COR-L47 (cell line): Measurements from ENCODE around the gene APOBEC3H.

ENCODE experiments used
- DNase-seq: peaks from one replicate; lab custom pipeline; 2025; lab: John Stamatoyannopoulos, UW

Gene APOBEC3H

DNA sequence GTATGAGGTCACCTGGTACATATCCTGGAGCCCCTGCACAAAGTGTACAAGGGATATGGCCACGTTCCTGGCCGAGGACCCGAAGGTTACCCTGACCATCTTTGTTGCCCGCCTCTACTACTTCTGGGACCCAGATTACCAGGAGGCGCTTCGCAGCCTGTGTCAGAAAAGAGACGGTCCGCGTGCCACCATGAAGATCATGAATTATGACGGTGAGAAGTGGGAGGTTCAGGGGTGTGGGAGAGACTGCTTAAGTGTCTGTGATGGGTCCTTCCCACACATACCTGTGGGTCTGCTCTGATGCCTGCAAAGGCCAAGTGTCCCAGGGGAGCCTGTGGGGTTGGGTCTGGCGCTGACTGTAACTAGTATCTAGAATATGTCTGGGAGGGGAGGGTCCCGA lies 16.0 kb upstream of the APOBEC3H start:
- DNase-seq: no peak

DNA sequence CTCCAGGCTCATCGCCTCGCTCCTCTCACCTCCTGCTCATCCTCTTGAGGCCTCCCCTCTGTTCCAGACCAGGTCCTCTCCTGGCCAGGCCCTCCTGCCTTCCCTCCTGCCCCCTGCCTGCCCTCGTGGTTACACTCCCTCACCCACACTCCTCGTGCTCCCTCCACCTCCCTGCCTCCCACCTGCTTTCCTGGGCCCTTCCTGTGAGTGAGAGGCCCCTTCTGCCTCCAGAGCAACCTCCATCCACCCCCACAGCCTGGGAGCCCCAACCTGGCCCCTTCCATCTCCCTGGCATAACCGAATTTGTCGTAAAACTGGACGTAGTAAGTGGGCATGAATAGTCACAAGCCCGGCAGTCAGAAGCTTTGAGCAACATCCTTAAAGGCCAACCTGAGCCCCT lies 15.4 kb upstream of the APOBEC3H start:
- DNase-seq: no peak

DNA sequence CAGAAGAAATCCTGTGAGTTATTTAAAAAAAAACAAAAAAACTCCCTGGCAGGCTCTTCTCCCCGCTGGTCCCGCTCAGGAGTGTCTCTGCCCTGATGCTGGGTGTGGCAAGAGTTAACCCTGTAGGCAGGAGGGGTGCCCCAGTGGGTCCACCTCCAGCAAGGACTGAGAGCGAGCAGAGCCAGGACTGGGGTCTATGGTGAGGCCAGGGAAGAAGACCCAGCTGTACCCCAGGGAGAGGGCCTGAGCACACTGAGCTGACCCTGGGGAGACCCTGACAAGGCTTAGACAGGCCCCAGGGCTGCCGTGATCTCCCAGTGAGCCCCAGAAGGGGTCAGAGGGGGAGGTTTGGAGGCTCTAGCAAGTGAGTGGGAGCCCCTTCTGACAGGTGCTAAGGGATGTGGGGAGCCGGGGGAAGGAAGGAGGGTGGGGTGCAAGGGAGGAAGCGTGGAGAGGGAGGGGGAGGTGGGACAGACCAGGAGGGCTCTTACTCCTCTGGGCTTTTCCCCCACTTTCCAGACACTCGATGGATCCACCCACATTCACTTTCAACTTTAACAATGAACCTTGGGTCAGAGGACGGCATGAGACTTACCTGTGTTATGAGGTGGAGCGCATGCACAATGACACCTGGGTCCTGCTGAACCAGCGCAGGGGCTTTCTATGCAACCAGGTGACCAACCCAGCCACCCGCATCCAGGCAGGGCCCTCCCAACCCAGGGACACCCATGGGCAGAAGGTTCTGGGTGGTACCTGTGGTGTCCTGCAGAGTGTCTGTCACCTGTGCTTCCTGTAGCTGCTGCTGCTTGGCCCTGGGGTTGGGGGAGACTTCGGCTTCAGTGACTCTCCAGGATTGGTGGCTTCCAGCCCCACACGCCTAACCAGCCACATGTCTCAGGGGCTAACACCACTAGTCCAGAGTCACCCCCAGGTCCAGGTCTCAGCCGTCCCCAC lies 13.6 kb upstream of the APOBEC3H start:
- DNase-seq: no peak

DNA sequence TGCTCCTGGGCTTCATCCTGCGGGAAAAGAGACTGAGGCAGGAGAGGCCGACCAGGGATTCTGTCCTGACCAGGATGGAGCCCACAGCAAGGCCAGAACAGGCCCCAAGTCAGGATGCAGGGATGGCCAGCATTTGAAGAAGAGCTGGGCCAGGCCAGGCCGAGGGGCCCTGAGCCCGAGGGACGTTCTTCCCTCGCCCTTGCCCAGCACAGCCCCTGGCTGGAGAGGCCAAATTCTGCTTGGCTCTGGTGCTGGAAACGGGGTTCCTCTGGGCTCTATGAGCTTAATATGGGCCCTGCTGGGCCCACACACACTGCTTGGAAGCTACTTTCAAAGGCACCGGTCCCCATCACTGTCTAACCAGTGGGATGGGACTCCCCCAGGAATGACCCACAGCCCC lies 12.4 kb upstream of the APOBEC3H start:
- no peak for DNase-seq

DNA sequence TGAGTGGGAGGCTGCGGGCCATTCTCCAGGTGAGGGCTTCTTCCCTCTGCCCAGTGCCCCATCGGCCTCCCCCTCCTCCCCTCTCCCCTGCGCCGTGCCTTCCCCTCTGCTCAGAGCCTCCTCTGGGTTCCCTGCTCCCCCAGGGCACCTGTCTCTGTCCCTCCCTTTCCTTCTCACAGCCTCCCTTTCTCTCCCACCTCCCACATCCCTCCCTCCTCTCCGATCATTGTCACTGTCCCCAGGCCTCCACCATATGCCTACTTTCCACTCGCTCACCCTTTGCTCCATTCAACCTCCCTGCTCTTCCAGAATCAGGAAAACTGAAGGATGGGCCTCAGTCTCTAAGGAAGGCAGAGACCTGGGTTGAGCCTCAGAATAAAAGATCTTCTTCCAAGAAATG lies 9.9 kb upstream of the APOBEC3H start:
- DNase-seq: no peak

DNA sequence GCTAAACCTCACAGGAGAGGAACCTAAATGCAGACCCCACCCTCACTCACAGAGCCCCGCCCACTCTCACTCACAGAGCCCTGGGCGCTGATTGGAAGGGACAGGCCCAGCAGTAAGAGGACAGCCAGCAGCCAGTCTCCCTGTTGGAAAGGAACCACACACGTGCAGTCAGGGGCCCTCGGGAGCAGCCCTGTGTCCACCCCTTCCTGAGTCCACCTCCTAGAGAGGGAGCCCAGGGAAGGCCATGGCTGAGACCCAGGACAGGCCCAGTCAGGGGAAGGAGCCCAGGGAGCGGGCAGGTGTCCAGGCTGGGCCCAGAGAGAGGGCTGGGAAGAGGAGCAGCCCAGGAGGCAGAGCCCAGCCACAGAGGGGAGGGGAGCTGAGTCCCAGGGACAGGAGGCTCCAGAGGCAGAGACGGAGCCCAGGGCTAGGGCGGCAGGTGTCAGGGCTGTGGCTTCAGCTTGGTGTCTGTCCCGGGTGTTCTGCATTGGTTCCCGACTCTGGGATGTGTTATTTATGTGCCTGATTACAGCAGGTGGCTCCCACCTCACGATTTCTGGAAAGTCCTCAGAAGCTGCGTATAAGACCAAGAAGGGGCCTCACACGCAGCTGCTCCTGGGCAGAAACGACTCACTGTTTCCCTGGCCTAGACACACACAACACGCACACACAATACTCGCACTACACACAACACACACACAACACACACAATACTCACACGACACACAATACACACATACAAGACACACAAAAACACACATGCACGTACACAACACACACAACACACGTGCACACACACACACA lies 9.0 kb upstream of the APOBEC3H start:
- DNase-seq: no peak

DNA sequence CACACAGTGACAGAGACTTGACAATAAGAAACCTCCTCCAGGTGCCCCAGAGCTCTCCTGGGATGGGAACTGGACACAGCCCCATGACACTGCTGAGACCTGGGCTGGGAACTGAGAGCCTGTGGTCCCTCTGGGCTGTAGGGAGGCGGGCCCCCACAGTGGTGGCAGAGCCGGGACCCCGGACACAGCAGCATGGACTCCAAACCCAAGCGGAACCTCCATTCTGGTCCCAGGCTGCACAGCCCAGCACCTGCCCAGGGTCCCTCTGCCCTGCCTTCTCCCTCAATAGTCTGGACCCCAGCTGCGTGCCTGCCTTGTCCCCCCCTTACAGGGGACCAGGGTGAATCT lies 8.4 kb upstream of the APOBEC3H start:
- no peak for DNase-seq

DNA sequence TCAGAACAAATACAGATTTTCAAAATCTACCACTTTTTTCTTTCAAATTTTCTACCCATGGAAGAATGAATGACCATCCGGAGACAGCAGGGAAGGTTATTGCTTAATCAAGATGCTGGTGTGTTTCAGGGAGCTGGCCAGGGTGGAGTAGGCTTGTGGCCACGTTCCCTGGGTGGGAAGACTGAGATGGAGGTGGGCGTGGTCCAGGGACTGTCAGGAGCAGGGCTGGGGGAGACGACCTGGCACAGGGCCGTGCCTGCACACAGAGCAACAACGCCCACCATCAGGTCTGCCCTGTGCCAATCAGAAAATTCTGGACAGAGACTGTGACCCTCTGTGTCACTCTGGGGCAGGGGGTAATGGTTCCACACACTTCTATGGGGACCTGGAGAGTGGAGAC lies 7.1 kb upstream of the APOBEC3H start:
- DNase-seq: no peak

DNA sequence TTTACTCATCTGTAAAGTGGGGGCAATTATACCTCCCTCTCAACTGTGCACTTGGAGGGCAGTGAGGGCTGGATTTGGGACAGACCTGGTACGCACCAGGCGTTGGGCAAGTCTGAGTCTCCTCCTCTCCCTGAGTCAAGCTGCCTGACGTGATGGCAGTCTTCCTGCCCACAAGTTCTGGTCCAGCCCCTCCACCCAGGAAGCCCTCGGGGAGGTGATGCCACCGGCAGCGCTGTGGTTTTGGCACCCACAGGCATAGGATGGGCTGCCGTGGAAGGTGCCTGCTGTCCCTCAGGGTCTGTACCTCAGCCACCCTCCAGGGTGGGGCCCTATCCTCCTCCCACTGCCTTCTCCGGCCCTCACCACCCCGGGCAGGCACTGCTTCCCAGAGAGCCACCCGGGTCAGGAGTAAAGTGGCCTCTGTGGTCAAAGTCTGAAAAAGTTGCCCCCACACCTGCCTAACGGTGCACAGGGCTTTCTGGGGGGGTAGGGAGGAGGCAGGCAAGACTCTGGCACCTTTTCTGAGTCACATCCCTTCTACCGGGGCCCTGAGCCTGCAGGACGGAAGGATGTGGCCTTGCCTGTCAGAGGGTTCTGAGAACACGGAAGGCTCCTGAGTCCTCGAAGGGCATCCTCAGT lies 6.5 kb upstream of the APOBEC3H start:
- no peak for DNase-seq

DNA sequence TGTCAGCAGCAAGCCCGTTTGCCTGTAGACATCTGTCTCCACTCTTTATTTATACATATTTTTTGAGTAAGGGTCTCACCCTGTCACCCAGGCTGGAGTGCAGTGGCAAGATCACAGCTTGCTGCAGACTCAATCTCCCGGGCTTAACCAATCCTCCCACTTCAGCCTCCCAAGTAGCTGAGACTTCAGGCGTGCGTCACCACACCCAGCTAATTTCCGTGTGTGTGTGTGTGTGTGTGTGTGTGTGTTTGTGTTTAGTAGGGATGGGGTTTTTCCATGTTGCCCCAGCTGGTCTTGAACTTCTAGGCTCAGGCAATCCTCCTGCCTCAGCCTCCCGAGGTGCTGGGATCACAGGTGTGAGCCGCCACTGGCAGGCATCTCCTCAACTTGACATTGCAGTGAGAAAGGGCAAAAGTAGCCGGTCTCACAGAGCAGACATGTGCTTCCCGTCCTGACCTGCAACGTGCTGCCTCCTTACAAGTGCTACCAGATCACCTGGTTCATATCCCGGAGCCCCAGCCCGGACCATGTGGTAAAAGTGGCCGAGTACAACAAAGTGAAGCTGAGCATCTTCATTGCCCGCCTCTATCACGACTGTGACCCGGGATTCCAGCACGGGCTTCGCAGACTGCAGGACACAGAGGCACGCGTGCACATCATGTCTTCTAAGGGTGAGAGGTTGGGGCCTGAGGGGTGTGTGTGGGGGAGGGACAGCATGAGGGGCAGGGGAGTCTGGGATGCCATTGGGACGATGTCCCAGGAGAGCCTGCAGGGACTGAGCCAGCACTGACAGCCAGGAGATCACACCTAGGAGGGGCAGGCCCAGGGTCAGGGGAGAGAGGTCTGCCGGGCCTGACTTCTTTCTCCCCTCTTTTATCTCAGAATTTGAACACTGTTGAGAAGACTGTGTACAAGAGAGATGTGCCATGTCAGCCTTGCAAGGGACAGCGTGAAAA lies 5.6 kb upstream of the APOBEC3H start:
- no peak for DNase-seq

DNA sequence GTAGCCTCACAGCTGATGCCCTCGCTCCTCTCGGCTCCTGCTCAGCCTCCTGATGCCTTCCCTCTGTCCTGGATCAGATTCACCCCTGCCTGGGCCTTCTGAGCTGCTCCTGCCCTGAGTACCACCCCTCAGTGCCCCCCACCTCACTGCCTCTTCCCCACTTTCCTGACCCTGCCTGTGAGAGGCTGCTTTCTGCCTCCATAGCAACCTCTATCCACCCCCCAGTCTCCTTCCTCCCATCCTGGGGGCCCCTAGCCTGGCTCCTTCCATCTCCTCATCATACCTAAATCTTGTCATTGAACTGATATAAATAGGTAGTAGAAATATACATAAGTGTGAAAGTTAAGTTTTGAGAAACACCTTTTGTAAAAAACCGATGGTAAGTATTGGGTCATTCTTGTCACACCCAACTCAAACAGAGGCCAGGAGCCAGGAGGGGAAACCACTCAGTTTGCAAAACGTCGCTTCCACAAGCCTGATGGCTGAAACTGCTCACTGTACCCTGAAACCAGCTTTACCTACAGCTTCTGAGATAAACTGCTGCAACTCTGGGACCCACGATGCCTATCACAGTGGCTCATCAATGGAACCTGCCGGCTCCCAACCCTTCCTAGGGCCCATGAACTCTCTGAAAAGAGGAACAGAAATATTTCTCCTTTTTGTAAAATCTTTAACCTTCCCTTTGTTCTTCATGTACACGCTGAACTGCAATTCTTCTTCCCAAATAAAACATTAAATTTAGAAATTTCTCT lies 4.8 kb upstream of the APOBEC3H start:
- DNase-seq: no peak

DNA sequence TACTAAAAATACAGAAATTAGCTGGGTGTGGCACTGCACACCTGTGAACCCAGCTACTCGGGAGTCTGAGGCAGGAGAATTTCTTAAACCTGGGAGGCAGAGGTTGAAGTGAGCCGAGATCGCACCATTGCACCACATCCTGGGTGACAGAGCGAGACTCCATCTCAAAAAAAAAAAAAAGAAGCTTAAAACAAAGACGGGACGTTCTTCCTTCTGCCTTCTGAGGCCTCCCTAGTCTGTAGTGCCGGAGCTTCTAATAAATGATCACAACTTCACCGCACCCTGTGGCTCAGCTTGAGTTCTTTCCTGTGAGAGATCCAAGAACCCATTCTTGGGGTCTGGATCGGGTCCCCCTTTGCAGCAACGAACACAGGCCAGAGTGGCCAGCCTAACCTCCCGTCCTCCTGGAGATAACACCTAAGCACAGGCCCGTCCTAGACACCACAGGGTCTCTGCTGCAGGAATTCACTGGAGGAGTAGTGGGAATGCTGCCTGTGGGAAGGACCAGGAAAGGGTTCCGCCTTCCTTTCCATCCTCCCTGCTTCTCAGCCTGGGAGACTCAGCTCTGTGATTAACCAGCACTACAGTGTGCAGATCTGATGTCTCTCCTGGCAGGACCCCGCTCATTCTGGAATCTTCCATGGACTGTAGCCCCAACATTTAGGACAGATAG lies 2.2 kb upstream of the APOBEC3H start:
- no peak for DNase-seq

DNA sequence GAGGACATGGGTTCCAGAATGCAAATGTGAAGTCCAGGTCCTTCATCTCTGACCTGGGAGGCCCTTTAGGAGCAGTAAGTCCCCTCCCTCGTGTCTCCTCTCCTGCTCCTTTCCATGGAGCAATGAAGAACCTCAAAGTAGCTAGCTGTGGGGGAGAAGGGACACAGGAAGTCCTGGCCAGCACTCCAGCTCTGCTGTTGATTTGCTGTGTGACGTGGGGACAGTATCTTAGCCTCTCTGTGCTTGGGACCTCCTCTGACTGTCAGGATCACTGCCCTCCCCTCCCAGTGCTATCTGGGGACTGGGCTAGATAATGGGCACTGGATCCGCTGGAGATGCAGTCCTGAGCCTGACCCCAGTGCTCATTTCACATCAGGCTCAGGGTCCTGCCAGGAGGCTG lies 1.1 kb upstream of the APOBEC3H start:
- no peak for DNase-seq

DNA sequence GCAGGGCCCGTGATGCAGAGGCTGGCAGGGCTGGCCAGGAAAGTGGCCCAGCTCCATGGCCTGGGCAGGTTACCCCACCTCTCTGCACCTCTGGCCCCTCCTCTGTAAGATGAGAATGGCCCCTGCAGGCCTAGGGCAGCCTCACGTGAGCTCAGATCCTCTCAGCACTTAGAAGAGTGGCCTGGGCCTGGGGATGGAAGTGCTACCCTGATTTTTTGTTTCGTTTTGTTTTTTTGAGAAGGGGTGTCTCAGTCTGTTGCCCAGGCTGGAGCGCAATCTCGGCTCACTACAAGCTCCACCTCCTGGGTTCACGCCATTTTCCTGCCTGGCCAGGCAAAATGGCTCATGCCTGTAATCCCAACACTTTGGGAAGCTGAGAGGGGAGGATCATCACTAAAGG lies 982 bp downstream of the APOBEC3H start:
- no peak for DNase-seq

DNA sequence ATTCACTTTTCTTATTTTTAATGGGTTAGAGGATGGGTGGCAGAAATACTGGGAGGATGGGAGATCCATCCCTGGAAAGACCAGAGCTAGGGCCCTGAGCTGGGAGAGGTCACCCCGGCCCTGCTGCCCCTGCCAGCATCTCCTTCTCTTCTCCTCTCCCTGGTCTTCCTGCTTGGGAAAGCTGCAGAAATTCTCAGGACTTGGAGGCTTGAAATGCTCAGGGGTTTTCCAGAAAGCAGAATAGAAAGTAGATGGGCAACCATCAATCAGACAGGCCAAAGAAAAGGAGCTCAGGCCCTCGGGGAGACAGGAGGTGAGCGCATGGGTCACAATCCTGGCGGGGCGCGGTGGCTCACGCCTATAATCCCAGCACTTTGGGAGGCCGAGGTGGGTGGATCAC lies 1.5 kb downstream of the APOBEC3H start:
- DNase-seq: no peak

DNA sequence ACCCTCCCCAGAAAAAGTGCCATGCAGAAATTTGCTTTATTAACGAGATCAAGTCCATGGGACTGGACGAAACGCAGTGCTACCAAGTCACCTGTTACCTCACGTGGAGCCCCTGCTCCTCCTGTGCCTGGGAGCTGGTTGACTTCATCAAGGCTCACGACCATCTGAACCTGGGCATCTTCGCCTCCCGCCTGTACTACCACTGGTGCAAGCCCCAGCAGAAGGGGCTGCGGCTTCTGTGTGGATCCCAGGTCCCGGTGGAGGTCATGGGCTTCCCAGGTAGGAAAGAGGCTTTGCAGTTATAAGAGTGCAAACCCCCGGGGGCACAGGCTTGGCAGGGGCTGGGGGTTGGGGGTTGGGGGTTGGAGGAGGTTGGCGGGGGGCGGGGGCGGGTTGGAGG lies 4.2 kb downstream of the APOBEC3H start:
- DNase-seq: no peak

DNA sequence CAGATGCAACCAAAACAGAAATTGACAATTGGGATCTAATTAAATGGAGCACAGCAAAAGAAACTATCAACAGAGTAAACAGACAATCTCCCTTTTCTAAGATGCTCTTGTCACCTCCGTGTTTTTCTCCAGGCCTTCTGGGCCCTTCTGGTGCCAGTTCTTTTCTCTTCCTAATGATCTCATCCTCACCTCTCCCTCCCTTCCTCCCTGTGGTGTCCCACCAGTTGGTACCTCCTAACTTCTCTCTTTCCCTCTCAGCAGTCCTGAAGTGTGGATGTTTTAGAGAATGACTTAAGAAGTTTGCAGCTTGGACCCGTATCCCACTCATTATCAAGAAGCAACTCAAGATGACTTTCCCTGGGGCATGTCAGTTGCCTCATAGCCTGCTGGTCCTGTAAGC lies 6.4 kb downstream of the APOBEC3H start:
- DNase-seq: no peak

DNA sequence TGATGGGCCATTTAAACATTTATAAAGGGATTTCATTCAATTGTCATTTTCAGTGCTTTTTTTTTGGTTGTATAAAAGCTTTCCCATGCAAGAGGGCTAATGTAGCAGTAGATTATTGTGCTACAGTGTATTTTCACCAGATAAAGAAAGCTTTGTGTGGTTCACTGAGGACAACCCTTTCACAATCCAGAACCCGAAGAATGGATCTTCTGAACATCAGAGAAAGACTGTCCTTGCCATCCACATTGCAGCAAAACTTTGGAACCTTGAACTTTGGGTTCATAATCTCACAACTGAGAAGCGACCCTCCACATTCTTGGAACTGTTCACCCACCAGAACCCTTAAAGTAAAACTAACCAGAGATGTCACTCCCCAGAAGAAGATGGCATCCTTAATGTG lies 9.3 kb downstream of the APOBEC3H start:
- no peak for DNase-seq

DNA sequence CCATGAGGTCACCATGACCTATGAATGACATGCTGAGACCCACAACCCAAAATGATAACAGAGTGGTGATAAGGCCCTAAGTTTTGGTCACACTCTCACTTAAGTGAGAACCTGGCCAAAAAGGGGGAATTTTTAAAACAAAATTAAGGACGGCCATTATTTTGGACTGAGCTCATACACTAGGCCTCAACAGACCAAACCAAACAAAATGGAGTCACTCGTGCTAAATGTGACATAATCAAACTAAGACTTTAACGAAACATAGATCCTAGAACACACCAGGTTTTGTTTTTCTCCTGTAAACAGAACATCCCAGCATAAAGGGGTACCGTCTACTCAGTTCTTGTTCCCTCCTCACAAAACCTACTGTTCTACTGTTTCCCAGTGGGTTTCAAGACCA lies 11.4 kb downstream of the APOBEC3H start:
- no peak for DNase-seq

DNA sequence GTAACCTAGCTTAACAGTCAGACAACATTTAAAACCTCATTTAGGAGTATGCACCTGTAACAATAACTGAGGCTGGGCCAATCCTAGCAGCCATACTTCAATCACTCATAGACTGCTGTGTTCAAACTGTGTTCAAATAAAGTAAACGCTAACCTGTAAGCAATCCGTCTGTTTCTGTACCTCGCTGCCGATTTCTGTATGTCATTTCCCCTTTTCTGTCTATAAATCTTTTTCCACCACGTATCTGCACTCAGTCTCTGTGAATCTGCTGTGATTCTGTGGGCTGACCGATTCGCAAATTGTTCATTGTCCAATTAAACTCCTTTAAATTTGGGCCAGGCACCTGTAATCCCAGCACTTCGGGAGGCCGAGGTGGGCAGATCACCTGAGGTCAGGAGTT lies 12.3 kb downstream of the APOBEC3H start:
- DNase-seq: no peak
